Suprapubic skin (tissue), 4 donors: Measurements from ENCODE around the gene RPL37. TPM values are rescaled to one million over a fixed set of nuclear protein-coding genes. Genes with fewer than 3 reads are reported as not detected.

Experiments used
- DNase-seq, 2 donors: peaks; one replicate each; pipeline ENCODE4 v3.0.0-alpha.2; 2019; ENCODE audit warnings: low spot score in 2 of 2
- H3K27ac ChIP-seq: fragments of 200-600 bp; sonication (generic); one replicate; pipeline ENCODE4 v1.5.1; 2019
- H3K27me3 ChIP-seq: fragments of 200-600 bp; sonication (generic); one replicate; pipeline ENCODE4 v1.5.1; 2019
- H3K36me3 ChIP-seq: fragments of 200-600 bp; sonication (generic); one replicate; pipeline ENCODE4 v1.5.1; 2019
- H3K4me1 ChIP-seq: fragments of 200-600 bp; sonication (generic); one replicate; pipeline ENCODE4 v1.5.1; 2019
- H3K4me3 ChIP-seq: fragments of 200-600 bp; sonication (generic); one replicate; pipeline ENCODE4 v1.5.1; 2019; ENCODE audit warnings: mild to moderate bottlenecking
- H3K9me3 ChIP-seq: fragments of 200-600 bp; sonication (generic); one replicate; pipeline ENCODE4 v1.5.1; 2019
- CTCF ChIP-seq, 2 donors: fragments of 200-600 bp in 1 of 2; fragments of 450-650 bp in 1 of 2; sonication (generic) in 1 of 2; IDR thresholded peaks; one replicate each; pipeline ENCODE4 v1.5.1; 2016 to 2019; ENCODE audit warnings: antibody characterized with exemption in 2 of 2, mild to moderate bottlenecking in 1 of 2, moderate library complexity in 1 of 2
- EP300 ChIP-seq: sonication (generic); formaldehyde crosslinking; IDR thresholded peaks from one replicate; pipeline ENCODE4 v1.6.1; 2017; ENCODE audit warnings: antibody characterized with exemption
- POLR2A ChIP-seq, 2 donors: fragments of 450-650 bp; IDR thresholded peaks; one replicate each; pipeline ENCODE4 v1.6.1; 2017; ENCODE audit warnings: antibody characterized with exemption in 2 of 2, mild to moderate bottlenecking in 2 of 2, moderate library complexity in 2 of 2
- POLR2AphosphoS5 ChIP-seq, 3 donors: sonication (generic); formaldehyde crosslinking; IDR thresholded peaks; one replicate each; pipeline ENCODE4 v1.6.1; 2017; ENCODE audit warnings: antibody characterized with exemption in 3 of 3
- WGBS: methylation state at CpG from one replicate; pipeline ENCODE4 v1.1.5; 2018; 5-methylcytosine and 5-hydroxymethylcytosine counted together
- total RNA-seq, 4 donors: library from RNA; depleted of rRNA; stranded (reverse); fragments of >200 nt; gene quantifications; one replicate each; pipeline ENCODE4 v1.1.0, GENCODE V29; 2016

The RPL37 gene
- total RNA-seq, 4 donors from 2014 or later: 242 to 737 (median 403) TPM

DNA sequence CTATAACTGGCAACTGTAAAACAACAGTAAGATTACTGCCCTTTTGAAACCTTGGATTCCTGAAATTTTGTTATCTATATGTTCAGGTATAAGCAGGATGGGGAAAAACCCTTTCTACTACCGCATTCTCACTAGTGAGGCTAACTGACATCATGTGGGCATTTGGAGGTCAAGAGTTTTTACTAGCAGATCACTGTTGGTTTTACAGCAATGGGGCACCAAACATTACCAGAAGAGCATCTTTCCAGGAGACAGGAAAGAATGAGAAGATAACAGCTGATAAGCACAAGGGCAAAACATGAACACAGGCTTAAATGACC, 58.4 kb downstream of the RPL37 start:
- H3K4me1 ChIP-seq: peaks cover 9% of the 10 kb centered on the region
- no peak for DNase-seq
- no peak overlapping the region for H3K27ac ChIP-seq
- peaks cover 18% of the 10 kb centered on the region for H3K36me3 ChIP-seq
- H3K4me3 ChIP-seq: no peak overlapping the region
- H3K9me3 ChIP-seq: no peaks in the 10 kb centered on the region
- no peaks in the 10 kb centered on the region for H3K27me3 ChIP-seq
- WGBS: 85% methylated on average over 1 of the region's 1 CpG
- TF ChIP-seq POLR2A (IDR thresholded peaks at IDR 0.05) (no peak), POLR2AphosphoS5 (IDR thresholded peaks at IDR 0.05) (no peak), EP300 (no peak)

DNA sequence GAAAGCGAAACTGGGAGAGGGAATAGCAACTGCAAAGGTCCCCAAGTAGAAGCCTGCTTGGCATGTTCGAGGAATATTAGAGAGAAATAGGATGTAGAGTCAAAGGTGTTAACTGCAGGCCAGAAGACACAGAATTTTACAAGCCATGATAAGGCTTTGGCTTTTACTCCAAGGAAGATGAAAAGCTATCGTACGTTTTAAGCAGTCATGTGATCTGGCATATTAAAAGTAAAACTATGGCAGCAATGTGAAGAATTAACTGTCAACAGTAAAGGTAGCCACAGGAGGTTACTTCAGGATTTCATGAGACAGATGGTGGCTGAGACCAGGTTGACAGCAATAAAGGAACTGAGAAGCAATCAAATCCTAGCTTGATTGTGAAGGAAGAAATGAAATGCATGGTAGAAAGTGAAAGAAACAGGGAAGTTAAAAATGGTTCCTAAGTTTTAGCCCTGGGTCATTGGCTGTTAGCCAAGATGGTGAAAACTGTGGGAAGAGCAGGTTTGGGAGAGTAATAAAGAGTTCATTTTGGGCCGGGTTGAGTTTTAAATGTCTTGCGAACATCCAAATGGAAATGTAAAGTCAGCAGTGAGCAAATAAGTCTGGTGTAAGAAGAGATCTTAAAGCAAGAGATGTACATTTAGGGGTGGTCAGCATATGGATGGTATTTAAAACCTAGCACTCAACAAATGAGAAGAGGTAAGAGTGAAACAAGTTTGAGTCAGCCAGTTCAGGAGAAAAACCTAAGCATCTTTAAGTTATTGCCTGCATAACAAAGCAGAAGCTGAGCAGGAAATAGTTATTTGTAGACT, 59.0 kb downstream of the RPL37 start:
- DNase-seq: no peak
- 56% methylated on average over 6 of the region's 6 CpGs for WGBS
- Histone ChIP-seq H3K4me3 (no peak overlapping the region), H3K27me3 (no peaks in the 10 kb centered on the region), H3K9me3 (no peaks in the 10 kb centered on the region), H3K4me1 (peaks cover 6% of the 10 kb centered on the region), H3K36me3 (peaks cover 23% of the 10 kb centered on the region), H3K27ac (no peak overlapping the region)
- TF ChIP-seq POLR2AphosphoS5 (IDR thresholded peaks at IDR 0.05): no peak
- no peak for TF ChIP-seq POLR2A (IDR thresholded peaks at IDR 0.05)
- TF ChIP-seq CTCF (IDR thresholded peaks at IDR 0.05): no peak
- TF ChIP-seq EP300: no peak

Other genes with a start within 250 kb of the RPL37 start
- 10 to 100 TPM; 18.7 to 44.7 (median 28.8) TPM for gene PTGER4, start 155.3 kb downstream of the RPL37 start, total RNA-seq
- 10 to 100 TPM in 2 of 4 donors, 1 to 10 TPM in 2; 8.5 to 11.8 (median 9.6) TPM for gene TTC33, start 79.3 kb downstream of the RPL37 start, total RNA-seq
- gene PRKAA1, start 36.8 kb downstream of the RPL37 start, total RNA-seq: 100 to 1,000 TPM in 1 of 4 donors, 10 to 100 TPM in 3; 37.8 to 118 (median 53.5) TPM
- 1 to 10 TPM; 3.9 to 8.7 (median 7.3) TPM for gene CARD6, start 6.1 kb upstream of the RPL37 start, total RNA-seq
- gene C7, start 74.3 kb upstream of the RPL37 start, total RNA-seq: 10 to 100 TPM in 3 of 4 donors, 1 to 10 TPM in 1; 9.2 to 45.6 (median 15.7) TPM
- gene MROH2B, start 236.1 kb upstream of the RPL37 start, total RNA-seq: not detected